AG04449 (cell line): ENCODE measurements around the gene PATJ.
"Not testable (repeated sequence)": the region's sequence is repeated elsewhere in the genome, so short reads cannot be mapped to it uniquely, and the experiment has no call there.

Experiments used
- CTCF ChIA-PET: fragments of 350-600 bp; formaldehyde crosslinking; extraction: SDS; loops from one replicate; lab custom pipeline; 2021; ENCODE audit warnings: antibody characterized with exemption; lab: Yijun Ruan, JAX
- POLR2A ChIA-PET: fragments of 400-600, 350-600 bp; formaldehyde crosslinking; extraction: SDS; loops from one replicate; lab custom pipeline; 2020; ENCODE audit warnings: antibody characterized with exemption, inconsistent platforms; lab: Yijun Ruan, JAX
- DNase-seq: peaks from one replicate; pipeline ENCODE4 v3.0.0-alpha.2; 2010; ENCODE audit warnings: low read depth, low spot score
- H3K4me3 ChIP-seq: 2 replicates; pipeline ENCODE4 v1.5.1; 2011; ENCODE audit warnings: low read depth, mild to moderate bottlenecking, control low read depth, low read length
- CTCF ChIP-seq: IDR thresholded peaks from one replicate; pipeline ENCODE4 v1.5.1; 2011; ENCODE audit warnings: mild to moderate bottlenecking, moderate library complexity, low read length, control low read depth, inconsistent platforms; ENCODE audit not compliant: insufficient read depth; ENCODE audit errors: missing control alignments

PATJ gene

GRCh38 chr1:61888808-61889207 is 146.5 kb downstream of the PATJ start:
- no peak for DNase-seq
- TF ChIP-seq CTCF = no peak
- ChIA-PET POLR2A (no interaction called here), CTCF (no interaction called here)
- H3K4me3 ChIP-seq = no peak overlapping the region

- POLR2A ChIA-PET, CTCF ChIA-PET, DNase-seq, H3K4me3 ChIP-seq: not testable (repeated sequence)
These were observed 148.2 kb downstream of the PATJ start for GRCh38 chr1:61890435-61890834.

GRCh38 chr1:61892977-61893376 is 150.7 kb downstream of the PATJ start:
- no peak overlapping the region for H3K4me3 ChIP-seq
- no peak for TF ChIP-seq CTCF
- CTCF ChIA-PET = no interaction called here
- POLR2A ChIA-PET = no interaction called here
- no peak for DNase-seq

- DNase-seq, H3K4me3 ChIP-seq, POLR2A ChIA-PET, CTCF ChIA-PET: not testable (repeated sequence)
These were observed 152.0 kb downstream of the PATJ start for GRCh38 chr1:61894296-61894695.

- POLR2A ChIA-PET = no interaction called here
These were observed 152.9 kb downstream of the PATJ start for GRCh38 chr1:61895175-61895574.

GRCh38 chr1:61898658-61899057 is 156.4 kb downstream of the PATJ start:
- POLR2A ChIA-PET = no interaction called here

More at GRCh38 chr1:61895175-61895574, 152.9 kb downstream of the PATJ start:
- no peak for DNase-seq
- CTCF ChIA-PET = no interaction called here
- TF ChIP-seq CTCF = no peak
- H3K4me3 ChIP-seq = no peak overlapping the region

GRCh38 chr1:61904354-61904753 is 162.1 kb downstream of the PATJ start:
- no peak overlapping the region for H3K4me3 ChIP-seq
- TF ChIP-seq CTCF = no peak
- DNase-seq = no peak
- POLR2A ChIA-PET = no interaction called here
- CTCF ChIA-PET = no interaction called here

More at GRCh38 chr1:61898658-61899057, 156.4 kb downstream of the PATJ start:
- CTCF ChIA-PET = no interaction called here
- no peak overlapping the region for H3K4me3 ChIP-seq
- no peak for DNase-seq
- TF ChIP-seq CTCF = no peak
